Measurements from ENCODE around the gene SEC16B.

Gene SEC16B

GRCh38 chr1:177944016-177944949 lies 25.6 kb downstream of the SEC16B start:
- H3K27me3 ChIP-seq (replicated peaks; ENCODE audit: control insufficient read depth, insufficient read depth, low read length, poor library complexity, severe bottlenecking): no peaks in the 10 kb centered on the region

GRCh38 chr1:177941976-177942375 lies 27.9 kb downstream of the SEC16B start:
- Histone ChIP-seq H3K27ac (ENCODE audit: insufficient read depth, low read length, poor library complexity, severe bottlenecking) (no peak overlapping the region), H3K36me3 (ENCODE audit: control insufficient read depth, insufficient read depth, low read length) (no peaks in the 10 kb centered on the region), H3K4me1 (ENCODE audit: control insufficient read depth, insufficient read depth, low read length, poor library complexity, severe bottlenecking) (no peaks in the 10 kb centered on the region), H3K4me3 (ENCODE audit: insufficient read depth, low read depth, low read length, poor library complexity, severe bottlenecking) (no peak overlapping the region), H3K9me3 (ENCODE audit: control insufficient read depth, low read length) (no peaks in the 10 kb centered on the region), H3K27me3 (replicated peaks; ENCODE audit: control insufficient read depth, insufficient read depth, low read length, poor library complexity, severe bottlenecking) (no peaks in the 10 kb centered on the region)
- no peak for DNase-seq

More at GRCh38 chr1:177944016-177944949, 25.6 kb downstream of the SEC16B start:
- Histone ChIP-seq H3K27ac (ENCODE audit: insufficient read depth, low read length, poor library complexity, severe bottlenecking) (no peak overlapping the region), H3K4me1 (ENCODE audit: control insufficient read depth, insufficient read depth, low read length, poor library complexity, severe bottlenecking) (no peaks in the 10 kb centered on the region), H3K4me3 (ENCODE audit: insufficient read depth, low read depth, low read length, poor library complexity, severe bottlenecking) (no peak overlapping the region), H3K36me3 (ENCODE audit: control insufficient read depth, insufficient read depth, low read length) (no peaks in the 10 kb centered on the region), H3K9me3 (ENCODE audit: control insufficient read depth, low read length) (no peaks in the 10 kb centered on the region)
- no peak for DNase-seq

GRCh38 chr1:177940682-177941081 lies 29.2 kb downstream of the SEC16B start:
- no peaks in the 10 kb centered on the region for H3K4me1 ChIP-seq (ENCODE audit: control insufficient read depth, insufficient read depth, low read length, poor library complexity, severe bottlenecking)
- no peaks in the 10 kb centered on the region for H3K36me3 ChIP-seq (ENCODE audit: control insufficient read depth, insufficient read depth, low read length)
- no peak overlapping the region for H3K4me3 ChIP-seq (ENCODE audit: insufficient read depth, low read depth, low read length, poor library complexity, severe bottlenecking)
- no peaks in the 10 kb centered on the region for H3K27me3 ChIP-seq (replicated peaks; ENCODE audit: control insufficient read depth, insufficient read depth, low read length, poor library complexity, severe bottlenecking)
- no peak for DNase-seq
- H3K27ac ChIP-seq (ENCODE audit: insufficient read depth, low read length, poor library complexity, severe bottlenecking): no peak overlapping the region
- H3K9me3 ChIP-seq (ENCODE audit: control insufficient read depth, low read length): no peaks in the 10 kb centered on the region

- Histone ChIP-seq H3K4me3 (ENCODE audit: insufficient read depth, low read depth, low read length, poor library complexity, severe bottlenecking) (no peak overlapping the region), H3K36me3 (ENCODE audit: control insufficient read depth, insufficient read depth, low read length) (no peaks in the 10 kb centered on the region), H3K9me3 (ENCODE audit: control insufficient read depth, low read length) (no peaks in the 10 kb centered on the region), H3K27me3 (replicated peaks; ENCODE audit: control insufficient read depth, insufficient read depth, low read length, poor library complexity, severe bottlenecking) (no peaks in the 10 kb centered on the region), H3K27ac (ENCODE audit: insufficient read depth, low read length, poor library complexity, severe bottlenecking) (no peak overlapping the region), H3K4me1 (ENCODE audit: control insufficient read depth, insufficient read depth, low read length, poor library complexity, severe bottlenecking) (no peaks in the 10 kb centered on the region)
- no peak for DNase-seq
Observed at GRCh38 chr1:177937931-177938330, 31.9 kb downstream of the SEC16B start.

GRCh38 chr1:177937174-177937770 lies 32.6 kb downstream of the SEC16B start:
- H3K4me1 ChIP-seq (ENCODE audit: control insufficient read depth, insufficient read depth, low read length, poor library complexity, severe bottlenecking): no peaks in the 10 kb centered on the region
- H3K27ac ChIP-seq (ENCODE audit: insufficient read depth, low read length, poor library complexity, severe bottlenecking): no peak overlapping the region
- H3K4me3 ChIP-seq (ENCODE audit: insufficient read depth, low read depth, low read length, poor library complexity, severe bottlenecking): no peak overlapping the region
- no peaks in the 10 kb centered on the region for H3K9me3 ChIP-seq (ENCODE audit: control insufficient read depth, low read length)
- DNase-seq: no peak
- no peaks in the 10 kb centered on the region for H3K27me3 ChIP-seq (replicated peaks; ENCODE audit: control insufficient read depth, insufficient read depth, low read length, poor library complexity, severe bottlenecking)
- no peaks in the 10 kb centered on the region for H3K36me3 ChIP-seq (ENCODE audit: control insufficient read depth, insufficient read depth, low read length)

GRCh38 chr1:177935638-177936415 lies 34.0 kb downstream of the SEC16B start:
- no peak overlapping the region for H3K4me3 ChIP-seq (ENCODE audit: insufficient read depth, low read depth, low read length, poor library complexity, severe bottlenecking)
- H3K9me3 ChIP-seq (ENCODE audit: control insufficient read depth, low read length): no peaks in the 10 kb centered on the region
- H3K27ac ChIP-seq (ENCODE audit: insufficient read depth, low read length, poor library complexity, severe bottlenecking): no peak overlapping the region
- H3K27me3 ChIP-seq (replicated peaks; ENCODE audit: control insufficient read depth, insufficient read depth, low read length, poor library complexity, severe bottlenecking): no peaks in the 10 kb centered on the region
- H3K36me3 ChIP-seq (ENCODE audit: control insufficient read depth, insufficient read depth, low read length): no peaks in the 10 kb centered on the region
- DNase-seq: no peak
- H3K4me1 ChIP-seq (ENCODE audit: control insufficient read depth, insufficient read depth, low read length, poor library complexity, severe bottlenecking): no peaks in the 10 kb centered on the region

GRCh38 chr1:177934927-177935326 lies 34.9 kb downstream of the SEC16B start:
- no peaks in the 10 kb centered on the region for H3K27me3 ChIP-seq (replicated peaks; ENCODE audit: control insufficient read depth, insufficient read depth, low read length, poor library complexity, severe bottlenecking)
- no peaks in the 10 kb centered on the region for H3K4me1 ChIP-seq (ENCODE audit: control insufficient read depth, insufficient read depth, low read length, poor library complexity, severe bottlenecking)
- H3K27ac ChIP-seq (ENCODE audit: insufficient read depth, low read length, poor library complexity, severe bottlenecking): no peak overlapping the region
- H3K9me3 ChIP-seq (ENCODE audit: control insufficient read depth, low read length): no peaks in the 10 kb centered on the region
- no peak overlapping the region for H3K4me3 ChIP-seq (ENCODE audit: insufficient read depth, low read depth, low read length, poor library complexity, severe bottlenecking)
- no peaks in the 10 kb centered on the region for H3K36me3 ChIP-seq (ENCODE audit: control insufficient read depth, insufficient read depth, low read length)
- no peak for DNase-seq

- Histone ChIP-seq H3K4me1 (ENCODE audit: control insufficient read depth, insufficient read depth, low read length, poor library complexity, severe bottlenecking) (no peaks in the 10 kb centered on the region), H3K36me3 (ENCODE audit: control insufficient read depth, insufficient read depth, low read length) (no peaks in the 10 kb centered on the region), H3K9me3 (ENCODE audit: control insufficient read depth, low read length) (no peaks in the 10 kb centered on the region), H3K27ac (ENCODE audit: insufficient read depth, low read length, poor library complexity, severe bottlenecking) (no peak overlapping the region), H3K4me3 (ENCODE audit: insufficient read depth, low read depth, low read length, poor library complexity, severe bottlenecking) (no peak overlapping the region), H3K27me3 (replicated peaks; ENCODE audit: control insufficient read depth, insufficient read depth, low read length, poor library complexity, severe bottlenecking) (no peaks in the 10 kb centered on the region)
- no peak for DNase-seq
Observed at GRCh38 chr1:177934461-177934860, 35.4 kb downstream of the SEC16B start.

- Histone ChIP-seq H3K27me3 (replicated peaks; ENCODE audit: control insufficient read depth, insufficient read depth, low read length, poor library complexity, severe bottlenecking) (no peaks in the 10 kb centered on the region), H3K4me3 (ENCODE audit: insufficient read depth, low read depth, low read length, poor library complexity, severe bottlenecking) (no peak overlapping the region), H3K27ac (ENCODE audit: insufficient read depth, low read length, poor library complexity, severe bottlenecking) (no peak overlapping the region), H3K36me3 (ENCODE audit: control insufficient read depth, insufficient read depth, low read length) (no peaks in the 10 kb centered on the region), H3K4me1 (ENCODE audit: control insufficient read depth, insufficient read depth, low read length, poor library complexity, severe bottlenecking) (no peaks in the 10 kb centered on the region), H3K9me3 (ENCODE audit: control insufficient read depth, low read length) (no peaks in the 10 kb centered on the region)
- no peak for DNase-seq
Observed at GRCh38 chr1:177933881-177934280, 36.0 kb downstream of the SEC16B start.

GRCh38 chr1:177932123-177932522 lies 37.7 kb downstream of the SEC16B start:
- Histone ChIP-seq H3K36me3 (ENCODE audit: control insufficient read depth, insufficient read depth, low read length) (no peaks in the 10 kb centered on the region), H3K4me3 (ENCODE audit: insufficient read depth, low read depth, low read length, poor library complexity, severe bottlenecking) (no peak overlapping the region), H3K9me3 (ENCODE audit: control insufficient read depth, low read length) (no peaks in the 10 kb centered on the region), H3K4me1 (ENCODE audit: control insufficient read depth, insufficient read depth, low read length, poor library complexity, severe bottlenecking) (no peaks in the 10 kb centered on the region), H3K27ac (ENCODE audit: insufficient read depth, low read length, poor library complexity, severe bottlenecking) (no peak overlapping the region), H3K27me3 (replicated peaks; ENCODE audit: control insufficient read depth, insufficient read depth, low read length, poor library complexity, severe bottlenecking) (no peaks in the 10 kb centered on the region)
- no peak for DNase-seq

Data from effector memory CD4-positive, alpha-beta T cell (primary cell).